COR-L47 (cell line): ENCODE measurements around the gene ANKRD44.
A peak's percentile ranks its signal among the peaks of the same experiment; 100 is the strongest.

Experiments
- DNase-seq: peaks from one replicate; lab custom pipeline; 2025; lab: John Stamatoyannopoulos, UW

ANKRD44 gene

DNA sequence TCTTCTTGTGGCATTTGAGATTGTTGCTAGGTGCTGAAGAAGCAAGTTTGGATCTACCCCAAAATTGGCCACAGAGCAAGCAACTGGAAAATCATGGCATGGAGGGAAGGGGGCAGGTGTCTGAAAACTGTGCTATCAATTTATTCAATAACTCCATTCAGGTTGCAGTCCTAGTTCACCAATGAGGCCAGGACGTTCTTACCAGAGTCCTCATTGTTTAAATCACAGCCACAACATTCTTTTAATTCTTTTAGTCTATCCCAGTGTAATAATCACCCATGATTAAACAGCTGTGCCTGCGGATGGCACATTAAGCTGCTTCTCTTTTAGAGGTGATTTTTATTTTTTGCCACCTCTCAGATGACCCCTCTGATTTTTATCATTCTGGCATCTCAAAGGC, 103.5 kb downstream of the ANKRD44 start:
- DNase-seq, result no peak

DNA sequence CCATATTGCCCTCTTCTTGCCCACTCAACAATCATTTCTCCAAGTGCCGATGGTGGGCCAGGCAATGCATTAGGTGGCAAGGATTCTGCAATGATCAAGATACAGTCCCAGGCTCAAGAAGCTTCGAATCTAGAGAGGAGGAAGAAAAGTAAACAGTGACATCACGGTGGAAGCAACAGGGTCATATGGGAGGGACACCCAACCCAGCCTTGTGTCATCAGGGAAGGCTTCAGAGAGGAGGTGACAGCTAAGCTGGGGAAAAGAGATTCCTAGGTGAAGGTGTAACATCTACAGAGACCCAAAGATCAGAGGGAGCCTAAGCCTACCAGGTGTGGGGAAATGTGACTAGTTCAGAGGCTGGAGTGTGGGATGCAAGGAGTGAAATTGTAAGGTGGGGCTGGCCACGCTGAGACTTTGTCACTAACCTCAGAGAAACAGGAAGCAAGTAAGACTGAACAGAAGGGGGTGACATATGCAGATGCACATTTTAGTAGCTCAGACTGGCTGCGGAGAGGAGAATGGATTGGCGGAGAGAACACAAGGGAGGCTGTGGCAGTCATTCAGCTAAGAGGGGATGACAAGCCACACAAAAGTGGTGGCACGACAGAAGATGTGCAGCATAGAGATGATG, 104.9 kb downstream of the ANKRD44 start:
- DNase-seq, result no peak

GRCh38 chr2:197204519-197205250, 105.9 kb downstream of the ANKRD44 start:
- no peak for DNase-seq

DNA sequence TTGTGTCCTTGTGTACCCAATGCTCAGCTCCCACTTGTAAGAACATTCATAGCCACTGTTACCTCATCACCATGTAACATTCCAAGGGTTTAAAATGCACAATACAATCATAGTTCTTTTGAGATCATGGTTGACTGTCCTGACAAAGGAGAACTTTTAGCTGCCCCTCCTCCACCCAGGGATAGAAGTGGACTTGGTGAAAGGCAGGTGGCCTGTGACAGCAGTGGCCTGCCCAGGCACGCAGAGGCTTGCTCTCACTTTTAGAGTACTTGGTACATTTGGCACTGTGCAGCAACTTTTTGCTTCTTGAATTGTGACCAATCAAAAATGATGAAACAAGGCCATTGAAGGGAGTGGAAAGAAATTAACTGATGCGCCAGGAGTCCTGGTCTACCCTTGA, 108.7 kb downstream of the ANKRD44 start:
- no peak for DNase-seq

- no peak for DNase-seq
These were observed 109.9 kb downstream of the ANKRD44 start for GRCh38 chr2:197200762-197201058.

- DNase-seq, result no peak
These were observed 110.4 kb downstream of the ANKRD44 start for GRCh38 chr2:197200051-197200761.

DNA sequence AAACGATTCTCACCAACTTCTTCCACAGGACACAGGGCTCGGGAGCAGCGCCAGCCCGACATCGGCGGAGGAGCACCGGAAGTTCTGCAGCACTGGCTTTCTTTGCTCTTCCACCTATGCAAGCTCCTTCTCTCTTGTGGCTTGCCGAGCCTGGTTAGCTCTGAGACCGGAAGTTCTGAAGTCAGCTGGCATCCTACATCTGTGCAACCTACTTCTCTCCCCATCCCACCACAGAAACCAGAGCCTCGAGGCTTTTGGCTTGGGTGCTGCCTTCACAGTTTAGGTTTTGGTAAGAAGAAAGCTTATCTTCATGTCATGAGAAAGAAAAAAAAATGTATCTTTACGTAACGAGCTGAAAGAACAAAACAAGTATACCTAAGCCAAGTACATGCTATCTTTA, 111.7 kb downstream of the ANKRD44 start:
- no peak for DNase-seq

DNA sequence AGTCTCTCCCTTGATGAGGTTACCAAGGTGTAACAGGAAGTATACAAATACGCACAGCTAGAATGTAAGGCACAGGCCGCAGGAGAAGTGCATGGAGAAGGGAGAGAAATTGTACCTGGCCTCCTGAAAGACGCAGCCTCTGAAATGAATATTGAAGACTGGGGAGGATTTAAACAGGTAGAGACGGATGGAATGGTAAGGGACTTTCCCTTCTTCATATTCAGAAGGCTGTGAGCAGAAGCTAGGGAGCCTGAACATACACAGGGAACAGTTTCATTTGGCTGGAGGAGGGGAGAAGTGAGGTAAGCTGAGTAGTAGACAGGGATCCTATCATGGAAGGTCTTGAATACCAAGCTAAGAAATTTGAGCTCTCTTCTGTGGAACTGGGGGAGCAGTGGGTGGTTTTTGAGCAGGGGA, 112.7 kb downstream of the ANKRD44 start:
- DNase-seq, result no peak

GRCh38 chr2:197196541-197197180, 113.9 kb downstream of the ANKRD44 start:
- DNase-seq, result no peak

DNA sequence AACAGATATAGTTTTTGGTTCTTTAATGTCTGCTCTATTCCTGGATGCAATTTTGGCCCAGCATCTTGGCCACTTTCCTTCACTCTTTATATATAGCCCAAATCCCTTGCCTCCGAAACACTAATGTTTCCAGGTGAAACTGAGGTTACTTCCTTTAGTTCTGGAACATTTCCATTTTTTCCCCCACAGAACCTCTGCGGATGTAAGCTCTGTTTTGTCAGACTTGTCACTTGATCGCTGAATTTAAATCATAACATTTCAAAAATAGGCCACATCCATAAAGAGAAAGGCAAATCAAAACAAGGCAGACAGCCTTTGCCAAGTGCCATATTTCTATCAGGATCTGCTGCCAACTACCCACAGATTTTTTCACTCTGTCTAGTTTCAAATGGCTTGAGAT, 115.1 kb downstream of the ANKRD44 start:
- no peak for DNase-seq

GRCh38 chr2:197191940-197192322, 118.6 kb downstream of the ANKRD44 start:
- DNase-seq, result no peak

DNA sequence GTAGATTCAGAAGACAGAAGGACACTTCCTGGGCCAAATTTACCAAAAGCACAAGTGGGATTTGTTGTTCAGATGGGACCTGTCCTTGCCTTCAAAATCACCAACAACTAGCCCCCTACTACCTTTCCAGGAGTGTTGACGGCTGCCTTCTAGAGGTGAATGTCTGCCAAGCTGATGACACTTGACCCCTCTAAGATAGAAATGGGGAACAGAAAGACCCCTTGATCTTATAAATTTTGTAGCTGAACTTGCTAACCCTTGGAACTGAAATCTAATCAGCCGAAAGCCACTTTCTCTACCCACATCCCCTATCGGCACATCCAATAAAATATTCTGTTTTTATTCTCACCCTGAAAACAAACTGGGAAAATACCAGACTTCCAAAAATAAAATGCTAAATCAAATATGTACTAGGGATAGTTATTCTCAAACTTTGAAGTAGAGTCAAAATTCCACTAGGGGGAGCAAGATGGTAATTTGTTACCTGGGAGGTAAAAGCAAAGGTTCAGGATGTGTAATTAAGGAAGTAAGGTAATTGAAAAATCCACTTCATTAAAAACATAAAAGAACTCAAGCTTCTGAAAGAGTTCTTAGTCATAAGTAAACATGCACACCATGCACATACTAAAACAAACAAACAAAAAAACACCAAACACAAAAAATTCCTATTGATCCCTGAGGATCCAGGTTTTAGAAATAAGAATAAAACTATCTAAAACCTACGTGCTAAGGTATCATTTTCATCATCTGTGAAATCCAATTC, 119.2 kb downstream of the ANKRD44 start:
- peak; percentile 40 for DNase-seq

- DNase-seq, result no peak
These were observed 120.5 kb downstream of the ANKRD44 start for GRCh38 chr2:197190100-197190432.

DNA sequence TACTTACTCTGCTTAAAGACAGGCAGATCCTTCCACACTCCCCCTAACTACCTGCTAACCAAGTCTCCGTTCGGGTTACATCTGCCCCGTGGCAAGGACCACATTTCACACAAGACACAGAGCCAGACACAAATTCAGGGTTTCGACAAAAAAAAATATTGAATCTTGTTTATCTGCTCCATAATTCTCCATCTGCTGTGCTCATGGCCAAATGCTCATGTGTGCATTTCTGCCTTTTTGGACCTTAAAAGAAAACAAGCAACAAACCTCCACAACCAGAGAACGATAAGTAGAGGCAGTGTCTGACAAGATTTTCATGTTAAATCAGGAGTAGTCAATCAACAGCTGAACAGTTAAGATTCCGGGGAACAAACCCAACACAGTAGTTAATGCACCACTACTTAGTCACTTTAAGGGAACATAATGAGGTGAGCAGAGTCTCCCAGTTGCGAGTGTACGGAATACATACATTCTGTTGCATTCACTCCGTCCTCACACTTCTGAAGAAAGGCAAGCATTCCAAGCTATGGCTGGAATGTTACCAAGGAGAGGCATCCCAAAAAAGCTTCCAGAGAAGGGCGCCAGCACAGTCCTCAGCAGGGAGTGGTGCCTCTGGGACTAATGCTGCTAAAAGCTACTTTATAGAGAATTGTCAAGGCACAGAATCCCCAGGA, 121.0 kb downstream of the ANKRD44 start:
- DNase-seq, result no peak

DNA sequence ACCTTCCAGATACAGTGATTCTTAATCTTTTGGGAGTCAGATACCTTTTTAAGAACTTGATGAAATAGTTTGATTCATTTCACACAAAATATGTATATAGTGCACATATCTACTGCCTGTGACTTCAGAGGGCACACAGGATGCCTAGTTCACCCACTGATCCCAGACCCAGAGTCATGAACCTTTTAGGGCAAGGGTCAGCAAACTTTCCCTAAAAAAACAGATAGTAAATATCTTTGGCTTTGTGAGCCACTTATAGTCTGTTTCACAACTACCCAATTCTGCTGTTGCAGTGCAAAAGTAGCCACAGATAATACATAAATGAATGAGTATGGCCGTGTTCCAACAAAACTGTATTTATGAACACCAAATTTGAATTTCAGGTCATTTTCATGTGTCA, 124.9 kb downstream of the ANKRD44 start:
- DNase-seq, result no peak

DNA sequence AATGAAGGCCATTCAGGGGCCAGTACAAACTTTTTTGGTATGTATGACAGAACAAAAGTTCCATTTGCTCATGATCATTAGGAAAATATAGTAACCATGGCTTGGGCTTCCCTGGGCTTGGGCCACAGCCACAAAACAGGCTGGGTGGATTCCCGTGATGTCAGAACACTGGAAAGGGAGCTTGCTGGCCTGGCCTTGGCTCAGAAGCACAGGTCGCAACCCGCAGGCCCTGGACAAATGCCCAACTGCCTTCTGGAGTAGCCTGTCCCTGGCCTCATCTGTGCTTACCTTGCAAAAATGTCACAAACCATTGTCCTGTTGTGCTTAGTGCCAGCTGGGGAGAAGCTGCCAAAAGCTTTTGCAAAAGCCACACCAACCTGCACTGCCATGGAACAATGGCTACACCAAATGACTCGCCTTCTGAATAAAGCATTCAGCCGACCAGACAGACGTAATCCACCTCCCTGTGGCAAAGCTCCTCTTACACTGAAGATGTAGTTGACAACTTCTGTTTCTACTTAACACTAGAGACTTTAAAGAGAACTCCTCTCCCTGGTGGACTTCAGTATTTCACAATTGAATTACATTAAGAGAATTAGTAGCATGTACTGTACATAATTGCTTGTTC, 125.5 kb downstream of the ANKRD44 start:
- no peak for DNase-seq

- DNase-seq, result no peak
These were observed 127.2 kb downstream of the ANKRD44 start for GRCh38 chr2:197183355-197183754.

DNA sequence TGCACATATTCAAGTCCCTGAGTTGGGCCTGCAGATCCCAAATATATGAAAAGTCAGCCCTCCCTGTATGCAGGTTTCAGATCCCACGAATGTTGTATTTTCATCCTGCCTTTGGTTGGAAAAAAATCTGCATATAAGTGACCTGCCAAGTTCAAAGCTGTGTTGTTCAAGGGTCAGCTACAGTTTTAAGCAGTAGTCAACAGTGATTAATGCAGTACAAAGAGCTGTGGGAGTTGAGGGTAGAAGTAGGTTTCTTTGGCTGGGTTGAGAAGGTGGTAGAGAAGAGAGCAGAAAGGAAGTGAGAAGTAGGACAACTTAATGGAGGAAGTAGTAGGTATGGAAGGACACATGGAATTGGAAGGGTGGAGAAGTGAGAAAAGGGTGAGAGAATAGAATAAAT, 127.9 kb downstream of the ANKRD44 start:
- DNase-seq, result no peak

GRCh38 chr2:197181491-197181890, 129.1 kb downstream of the ANKRD44 start:
- no peak for DNase-seq

DNA sequence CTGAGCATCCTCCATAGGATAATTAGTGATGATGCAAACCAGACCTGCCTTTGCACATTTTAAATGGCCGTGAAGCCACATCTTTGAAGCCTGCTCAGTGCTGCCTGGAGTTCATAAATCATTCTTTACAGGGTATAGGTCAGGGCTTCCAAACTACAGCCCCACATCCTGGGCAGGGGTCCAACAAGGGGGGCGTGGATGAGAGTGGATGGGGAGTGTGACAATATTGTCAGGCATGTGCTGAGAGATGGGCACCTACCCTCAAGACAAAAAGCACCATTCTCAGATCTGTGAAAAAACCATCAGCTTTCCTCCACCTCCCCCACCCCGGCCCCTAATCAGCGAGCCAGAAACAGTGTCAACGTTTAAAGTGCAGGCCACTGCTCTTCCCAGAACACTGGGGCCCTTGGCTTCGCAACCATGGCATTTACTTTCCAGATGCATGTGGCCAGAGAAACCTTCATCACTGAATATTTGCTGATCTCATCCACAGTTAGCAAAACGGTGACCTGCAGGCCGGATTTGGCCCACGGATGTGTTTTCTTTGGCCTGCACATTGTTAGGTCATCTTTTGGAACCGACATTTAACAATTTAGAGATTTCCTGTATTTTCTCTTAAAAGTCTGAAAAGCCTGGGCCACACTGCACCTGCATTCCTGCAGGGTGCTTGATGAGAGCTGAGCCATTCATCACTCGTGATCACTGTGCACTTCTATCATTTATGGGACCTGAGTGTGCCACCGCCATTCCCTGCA, 130.7 kb downstream of the ANKRD44 start:
- no peak for DNase-seq

- DNase-seq, result no peak
These were observed 134.1 kb downstream of the ANKRD44 start for GRCh38 chr2:197176522-197176921.
